ENCODE measurements around the gene NTMT1. TPM values are rescaled to one million over a fixed set of nuclear protein-coding genes. Genes with fewer than 3 reads are reported as not detected.

The NTMT1 gene
- total and polyA plus RNA-seq, 8 donors = 19.5 to 35.4 (median 24.7) TPM

DNA sequence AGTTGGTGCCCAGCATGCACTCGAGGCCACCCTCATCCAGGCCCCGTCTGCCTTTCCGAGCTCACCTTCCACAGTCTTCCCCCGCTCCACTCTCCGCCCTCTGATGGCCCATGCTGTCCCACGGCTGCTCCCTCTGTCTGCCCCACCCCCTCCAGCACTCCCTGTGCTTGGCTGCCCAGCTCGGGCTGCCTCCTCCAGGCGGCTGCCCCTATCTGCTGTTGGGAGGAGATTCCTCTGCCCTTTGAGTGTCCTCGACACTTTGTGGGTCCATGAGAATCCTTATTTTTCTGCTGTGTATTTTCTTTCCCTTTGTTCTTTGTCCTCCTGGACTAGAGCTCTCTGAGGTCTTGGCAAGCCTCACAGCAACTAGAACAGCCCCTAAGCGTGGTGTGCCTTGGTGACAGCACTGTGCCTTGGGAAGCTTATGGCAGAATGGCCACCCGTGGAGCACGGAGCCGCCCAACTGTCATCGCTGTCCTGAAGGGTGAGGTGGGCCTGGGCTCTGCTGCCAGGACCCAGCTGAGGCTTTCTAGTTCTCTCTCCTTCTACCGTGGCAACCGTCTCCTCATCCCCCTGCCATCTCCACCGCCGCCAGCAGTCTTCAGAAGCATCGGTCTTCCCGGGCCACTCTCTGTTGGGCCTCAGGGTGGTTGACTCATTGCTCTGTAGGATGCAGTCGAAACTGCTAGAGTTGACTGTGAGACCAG lies 5.2 kb downstream of the NTMT1 start:
- H3K27me3 ChIP-seq = no peaks in the 10 kb centered on the region
- ATAC-seq = no peak
- H3K4me1 ChIP-seq = peaks cover 14 to 48% of the 10 kb centered on the region in 2 donors
- H3K36me3 ChIP-seq = peaks cover 0 to 53% of the 10 kb centered on the region in 2 donors
- no peak overlapping the region for H3K27ac ChIP-seq
- peak in 1 of 4 donors; percentile 47 for DNase-seq
- TF ChIP-seq, protein P1, sequence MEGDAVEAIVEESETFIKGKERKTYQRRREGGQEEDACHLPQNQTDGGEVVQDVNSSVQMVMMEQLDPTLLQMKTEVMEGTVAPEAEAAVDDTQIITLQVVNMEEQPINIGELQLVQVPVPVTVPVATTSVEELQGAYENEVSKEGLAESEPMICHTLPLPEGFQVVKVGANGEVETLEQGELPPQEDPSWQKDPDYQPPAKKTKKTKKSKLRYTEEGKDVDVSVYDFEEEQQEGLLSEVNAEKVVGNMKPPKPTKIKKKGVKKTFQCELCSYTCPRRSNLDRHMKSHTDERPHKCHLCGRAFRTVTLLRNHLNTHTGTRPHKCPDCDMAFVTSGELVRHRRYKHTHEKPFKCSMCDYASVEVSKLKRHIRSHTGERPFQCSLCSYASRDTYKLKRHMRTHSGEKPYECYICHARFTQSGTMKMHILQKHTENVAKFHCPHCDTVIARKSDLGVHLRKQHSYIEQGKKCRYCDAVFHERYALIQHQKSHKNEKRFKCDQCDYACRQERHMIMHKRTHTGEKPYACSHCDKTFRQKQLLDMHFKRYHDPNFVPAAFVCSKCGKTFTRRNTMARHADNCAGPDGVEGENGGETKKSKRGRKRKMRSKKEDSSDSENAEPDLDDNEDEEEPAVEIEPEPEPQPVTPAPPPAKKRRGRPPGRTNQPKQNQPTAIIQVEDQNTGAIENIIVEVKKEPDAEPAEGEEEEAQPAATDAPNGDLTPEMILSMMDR (IDR thresholded peaks at IDR 0.05) = no peak
- intact Hi-C loops (cut with DNase I) = loop anchor here in 1 of 2 donors (10.0 kb wide), 1 partner anchor 164 kb away; no protein-coding TSS in a partner anchor
- no peaks in the 10 kb centered on the region for H3K9me3 ChIP-seq
- H3K4me3 ChIP-seq = no peak overlapping the region

GRCh38 chr9:129631674-129632129 lies 5.7 kb downstream of the NTMT1 start:
- DNase-seq = peak in 1 of 4 donors; percentile 61
- intact Hi-C loops (cut with DNase I) = loop anchor here in 1 of 2 donors (10.0 kb wide), 1 partner anchor 163 kb away; no protein-coding TSS in a partner anchor
- Histone ChIP-seq H3K27ac (no peak overlapping the region), H3K36me3 (peaks cover 0 to 58% of the 10 kb centered on the region in 2 donors), H3K9me3 (no peaks in the 10 kb centered on the region), H3K27me3 (no peaks in the 10 kb centered on the region), H3K4me1 (peaks cover 14 to 48% of the 10 kb centered on the region in 2 donors), H3K4me3 (no peak overlapping the region)
- TF ChIP-seq, protein P1 (IDR thresholded peaks at IDR 0.05) = no peak
- no peak for ATAC-seq

- TF ChIP-seq, protein P1 (IDR thresholded peaks at IDR 0.05) = no peak
- H3K27me3 ChIP-seq = no peaks in the 10 kb centered on the region
- DNase-seq = peak in 1 of 4 donors; percentile 47
- H3K4me1 ChIP-seq = peaks cover 8 to 47% of the 10 kb centered on the region in 2 donors
- no peak overlapping the region for H3K27ac ChIP-seq
- H3K4me3 ChIP-seq = no peak overlapping the region
- peaks cover 0 to 66% of the 10 kb centered on the region in 2 donors for H3K36me3 ChIP-seq
- intact Hi-C loops (cut with DNase I) = loop anchor here in 1 of 2 donors (10.0 kb wide), 1 partner anchor 162 kb away; no protein-coding TSS in a partner anchor
- no peak for ATAC-seq
- no peaks in the 10 kb centered on the region for H3K9me3 ChIP-seq
These were observed 6.5 kb downstream of the NTMT1 start for GRCh38 chr9:129632460-129632859.

- peaks cover 0 to 73% of the 10 kb centered on the region in 2 donors for H3K36me3 ChIP-seq
- no peak for ATAC-seq
- intact Hi-C loops (cut with DNase I) = loop anchor here in 1 of 2 donors (10.0 kb wide), 1 partner anchor 162 kb away; no protein-coding TSS in a partner anchor
These were observed 7.2 kb downstream of the NTMT1 start for GRCh38 chr9:129633207-129633606.

More at GRCh38 chr9:129633207-129633606, 7.2 kb downstream of the NTMT1 start:
- H3K27me3 ChIP-seq = no peaks in the 10 kb centered on the region
- H3K9me3 ChIP-seq = no peaks in the 10 kb centered on the region
- peaks cover under 1 to 40% of the 10 kb centered on the region in 2 donors for H3K4me1 ChIP-seq
- H3K4me3 ChIP-seq = no peak overlapping the region
- DNase-seq = peak in 1 of 4 donors; percentile 19
- no peak overlapping the region for H3K27ac ChIP-seq
- TF ChIP-seq, protein P1 (IDR thresholded peaks at IDR 0.05) = no peak

All from left lung (tissue), 10 donors.